Hepatocyte (in vitro differentiated cells): ENCODE measurements around the gene CMTM7. TPM values are rescaled to one million over a fixed set of nuclear protein-coding genes. Genes with fewer than 3 reads are reported as not detected.

Source experiments
- DNase-seq: peaks from one replicate; pipeline ENCODE4 v3.0.0-alpha.2; 2016; ENCODE audit warnings: low spot score
- H2AFZ ChIP-seq: fragments of 200-600 bp; sonication (generic); 2 replicates; pipeline ENCODE4 v1.6.0; 2016; ENCODE audit warnings: antibody characterized with exemption, mild to moderate bottlenecking
- H3K27ac ChIP-seq: fragments of 200-600 bp; sonication (generic); 2 replicates; pipeline ENCODE4 v1.5.1; 2016; ENCODE audit warnings: mild to moderate bottlenecking
- H3K27me3 ChIP-seq: fragments of 200-600 bp; sonication (generic); 2 replicates; pipeline ENCODE4 v1.6.1; 2016
- H3K36me3 ChIP-seq: fragments of 200-600 bp; sonication (generic); replicated peaks from 2 replicates; pipeline ENCODE4 v1.5.1; 2016; ENCODE audit warnings: low read depth; ENCODE audit not compliant: insufficient read depth
- H3K4me1 ChIP-seq: fragments of 200-600 bp; sonication (generic); 2 replicates; pipeline ENCODE4 v1.5.1; 2016; ENCODE audit warnings: mild to moderate bottlenecking, moderate library complexity; ENCODE audit not compliant: insufficient read depth
- H3K4me2 ChIP-seq: fragments of 200-600 bp; sonication (generic); 2 replicates; pipeline ENCODE4 v1.6.0; 2016
- H3K4me3 ChIP-seq: fragments of 200-600 bp; sonication (generic); 2 replicates; pipeline ENCODE4 v1.5.1; 2016; ENCODE audit warnings: mild to moderate bottlenecking
- H3K79me2 ChIP-seq: fragments of 200-600 bp; sonication (generic); 2 replicates; pipeline ENCODE4 v1.6.0; 2017; ENCODE audit warnings: mild to moderate bottlenecking
- H3K9me2 ChIP-seq: fragments of 200-600 bp; sonication (generic); replicated peaks from 2 replicates; pipeline ENCODE4 v1.6.0; 2017; ENCODE audit warnings: mild to moderate bottlenecking; ENCODE audit not compliant: insufficient read depth
- H3K9me3 ChIP-seq: fragments of 200-600 bp; sonication (generic); 2 replicates; pipeline ENCODE4 v1.5.1; 2016; ENCODE audit warnings: low read depth, mild to moderate bottlenecking
- H4K20me1 ChIP-seq: fragments of 200-600 bp; sonication (generic); 2 replicates; pipeline ENCODE4 v1.6.0; 2016; ENCODE audit warnings: mild to moderate bottlenecking; ENCODE audit not compliant: insufficient read depth, poor library complexity, severe bottlenecking
- EZH2 ChIP-seq: fragments of 200-600 bp; sonication (generic); IDR thresholded peaks from 2 replicates; pipeline ENCODE4 v1.6.1; 2016; ENCODE audit warnings: antibody characterized with exemption, mild to moderate bottlenecking, borderline replicate concordance
- EZH2phosphoT487 ChIP-seq: fragments of 200-600 bp; sonication (generic); IDR thresholded peaks from one replicate; pipeline ENCODE4 v1.6.1; 2018; ENCODE audit warnings: antibody characterized with exemption, mild to moderate bottlenecking, low read depth, moderate library complexity; ENCODE audit not compliant: unreplicated experiment, severe bottlenecking
- WGBS: methylation state at CpG from one replicate; pipeline ENCODE4 v1.1.6; 2016; ENCODE audit warnings: low lambda C conversion rate; ENCODE audit errors: missing lambda C conversion rate; 5-methylcytosine and 5-hydroxymethylcytosine counted together
- polyA plus RNA-seq: library from polyadenylated mRNA; unstranded; fragments of >200 nt; fragmentation: Nextera tagmentation; extraction: Ambion mirVana; gene quantifications from 2 replicates; pipeline ENCODE4 v1.2.1, GENCODE V29; 2016
- total RNA-seq: library from RNA; depleted of rRNA; stranded (reverse); fragments of >200 nt; gene quantifications from 2 replicates; pipeline ENCODE4 v1.2.3, GENCODE V29; 2014
- TF ChIP-seq, protein P1 (sequence below): fragments of 200-600 bp; sonication (generic); IDR thresholded peaks from 2 replicates; pipeline ENCODE4 v1.5.1; 2016; ENCODE audit warnings: antibody characterized with exemption, mild to moderate bottlenecking; ENCODE audit not compliant: poor library complexity

CMTM7 gene
- total and polyA plus RNA-seq, 2 experiments from 2014 or later: 6.1 to 63.0 TPM

- 87% methylated on average over 3 of the region's 3 CpGs for WGBS
- H3K27ac ChIP-seq: no peak overlapping the region
- H3K4me2 ChIP-seq: no peak overlapping the region
- no peak overlapping the region for H3K4me3 ChIP-seq
- TF ChIP-seq EZH2phosphoT487 (no peak), EZH2 (no peak)
- TF ChIP-seq, protein P1, sequence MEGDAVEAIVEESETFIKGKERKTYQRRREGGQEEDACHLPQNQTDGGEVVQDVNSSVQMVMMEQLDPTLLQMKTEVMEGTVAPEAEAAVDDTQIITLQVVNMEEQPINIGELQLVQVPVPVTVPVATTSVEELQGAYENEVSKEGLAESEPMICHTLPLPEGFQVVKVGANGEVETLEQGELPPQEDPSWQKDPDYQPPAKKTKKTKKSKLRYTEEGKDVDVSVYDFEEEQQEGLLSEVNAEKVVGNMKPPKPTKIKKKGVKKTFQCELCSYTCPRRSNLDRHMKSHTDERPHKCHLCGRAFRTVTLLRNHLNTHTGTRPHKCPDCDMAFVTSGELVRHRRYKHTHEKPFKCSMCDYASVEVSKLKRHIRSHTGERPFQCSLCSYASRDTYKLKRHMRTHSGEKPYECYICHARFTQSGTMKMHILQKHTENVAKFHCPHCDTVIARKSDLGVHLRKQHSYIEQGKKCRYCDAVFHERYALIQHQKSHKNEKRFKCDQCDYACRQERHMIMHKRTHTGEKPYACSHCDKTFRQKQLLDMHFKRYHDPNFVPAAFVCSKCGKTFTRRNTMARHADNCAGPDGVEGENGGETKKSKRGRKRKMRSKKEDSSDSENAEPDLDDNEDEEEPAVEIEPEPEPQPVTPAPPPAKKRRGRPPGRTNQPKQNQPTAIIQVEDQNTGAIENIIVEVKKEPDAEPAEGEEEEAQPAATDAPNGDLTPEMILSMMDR: no peak
- H3K36me3 ChIP-seq: no peaks in the 10 kb centered on the region
- DNase-seq: no peak
- no peaks in the 10 kb centered on the region for H4K20me1 ChIP-seq
- H3K9me3 ChIP-seq: no peaks in the 10 kb centered on the region
- no peak overlapping the region for H2AFZ ChIP-seq
- peaks cover 27% of the 10 kb centered on the region for H3K4me1 ChIP-seq
- no peaks in the 10 kb centered on the region for H3K27me3 ChIP-seq
- H3K79me2 ChIP-seq: peaks cover 47% of the 10 kb centered on the region
- H3K9me2 ChIP-seq: no peaks in the 10 kb centered on the region
Measured at GRCh38 chr3:32423534-32423933, 31.9 kb downstream of the CMTM7 start.

DNA sequence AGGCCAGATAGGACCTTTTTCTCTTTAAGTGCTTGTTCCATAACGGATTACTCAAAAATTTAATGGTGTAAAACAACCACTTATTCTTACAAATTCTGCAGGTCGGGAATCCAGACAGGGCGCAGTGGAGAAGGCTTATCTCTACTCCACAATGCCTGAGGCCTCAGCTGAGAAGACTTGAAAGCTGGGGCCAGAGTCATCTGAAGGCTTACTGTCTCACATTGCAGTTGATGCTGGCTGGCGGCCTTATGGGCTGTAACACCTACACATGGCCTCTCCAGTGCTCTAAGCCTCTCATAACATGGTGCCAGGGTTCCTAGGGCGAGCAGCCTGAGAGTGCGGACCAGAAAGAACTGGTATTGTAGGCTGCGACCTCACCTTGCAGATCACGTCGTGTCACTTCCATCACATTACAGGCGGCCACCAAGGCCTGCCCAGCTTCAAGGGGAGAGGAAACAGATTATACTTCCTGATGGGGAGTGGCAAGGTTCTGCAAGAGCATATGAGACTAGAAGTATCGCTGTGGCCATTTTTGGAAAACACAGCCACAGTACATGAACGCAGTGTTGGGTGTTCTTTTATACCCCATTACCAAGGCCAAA, 32.4 kb downstream of the CMTM7 start:
- Histone ChIP-seq H3K27me3 (no peaks in the 10 kb centered on the region), H3K27ac (no peak overlapping the region), H4K20me1 (no peaks in the 10 kb centered on the region), H3K36me3 (no peaks in the 10 kb centered on the region), H3K4me2 (no peak overlapping the region), H3K4me1 (peaks cover 27% of the 10 kb centered on the region), H3K79me2 (peaks cover 44% of the 10 kb centered on the region), H3K9me2 (no peaks in the 10 kb centered on the region), H3K4me3 (no peak overlapping the region), H2AFZ (no peak overlapping the region), H3K9me3 (no peaks in the 10 kb centered on the region)
- DNase-seq: no peak
- no peak for TF ChIP-seq EZH2phosphoT487
- no peak for TF ChIP-seq EZH2
- TF ChIP-seq, protein P1: no peak
- WGBS: 91% methylated on average over 12 of the region's 12 CpGs

GRCh38 chr3:32424581-32425250, 33.1 kb downstream of the CMTM7 start:
- TF ChIP-seq, protein P1: no peak
- TF ChIP-seq EZH2phosphoT487: no peak
- TF ChIP-seq EZH2: no peak

More at GRCh38 chr3:32424581-32425250, 33.1 kb downstream of the CMTM7 start:
- H3K36me3 ChIP-seq: no peaks in the 10 kb centered on the region
- no peak overlapping the region for H2AFZ ChIP-seq
- no peak for DNase-seq
- no peak overlapping the region for H3K4me2 ChIP-seq
- no peak overlapping the region for H3K4me3 ChIP-seq
- H3K9me2 ChIP-seq: no peaks in the 10 kb centered on the region
- no peaks in the 10 kb centered on the region for H4K20me1 ChIP-seq
- no peaks in the 10 kb centered on the region for H3K27me3 ChIP-seq
- peaks cover 27% of the 10 kb centered on the region for H3K4me1 ChIP-seq
- no peak overlapping the region for H3K27ac ChIP-seq
- peaks cover 41% of the 10 kb centered on the region for H3K79me2 ChIP-seq
- no peaks in the 10 kb centered on the region for H3K9me3 ChIP-seq
- 83% methylated on average over 9 of the region's 9 CpGs for WGBS
